ENCODE results near the gene PTPRK. TPM values are rescaled to one million over a fixed set of nuclear protein-coding genes. Genes with fewer than 3 reads are reported as not detected.

Gene PTPRK
- total RNA-seq, 4 donors from 2014 or later = 20.0 to 64.2 (median 36.6) TPM

DNA sequence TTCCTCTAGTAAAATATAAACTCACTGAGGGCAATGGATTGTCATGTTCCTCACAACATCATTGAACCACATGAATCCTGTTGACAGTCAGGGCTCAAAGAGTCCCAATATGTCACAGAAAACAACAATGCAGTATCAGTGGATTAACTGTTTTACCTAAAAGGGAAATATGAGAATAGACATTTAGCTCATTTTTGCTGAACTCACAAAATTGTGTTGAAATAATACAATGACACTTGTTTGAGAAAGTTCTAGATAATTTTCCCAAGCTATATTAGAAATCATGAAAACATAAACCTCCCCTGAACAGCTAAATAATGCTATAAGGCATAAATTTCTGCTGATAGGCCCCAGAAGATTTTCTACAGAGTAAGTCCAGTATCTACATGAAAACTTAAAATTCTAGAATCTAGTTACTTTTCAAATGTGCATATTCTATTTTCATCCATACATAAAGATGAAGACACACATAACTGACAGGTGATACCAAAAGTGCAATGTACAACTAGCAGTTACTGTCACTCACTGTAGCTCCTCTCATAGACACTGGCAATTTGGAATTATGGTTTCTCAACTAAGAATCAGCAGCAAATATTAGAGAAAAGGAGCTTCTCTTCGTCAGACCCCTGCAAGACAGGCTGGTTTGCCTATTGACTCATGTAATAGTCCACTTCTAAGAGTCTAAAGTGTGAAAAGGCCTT is 269.9 kb downstream of the PTPRK start:
- no peaks in the 10 kb centered on the region for H3K9me3 ChIP-seq
- H3K4me1 ChIP-seq = no peaks in the 10 kb centered on the region
- H3K36me3 ChIP-seq = no peaks in the 10 kb centered on the region
- TF ChIP-seq POLR2A (IDR thresholded peaks at IDR 0.05) = no peak
- TF ChIP-seq, protein P1, sequence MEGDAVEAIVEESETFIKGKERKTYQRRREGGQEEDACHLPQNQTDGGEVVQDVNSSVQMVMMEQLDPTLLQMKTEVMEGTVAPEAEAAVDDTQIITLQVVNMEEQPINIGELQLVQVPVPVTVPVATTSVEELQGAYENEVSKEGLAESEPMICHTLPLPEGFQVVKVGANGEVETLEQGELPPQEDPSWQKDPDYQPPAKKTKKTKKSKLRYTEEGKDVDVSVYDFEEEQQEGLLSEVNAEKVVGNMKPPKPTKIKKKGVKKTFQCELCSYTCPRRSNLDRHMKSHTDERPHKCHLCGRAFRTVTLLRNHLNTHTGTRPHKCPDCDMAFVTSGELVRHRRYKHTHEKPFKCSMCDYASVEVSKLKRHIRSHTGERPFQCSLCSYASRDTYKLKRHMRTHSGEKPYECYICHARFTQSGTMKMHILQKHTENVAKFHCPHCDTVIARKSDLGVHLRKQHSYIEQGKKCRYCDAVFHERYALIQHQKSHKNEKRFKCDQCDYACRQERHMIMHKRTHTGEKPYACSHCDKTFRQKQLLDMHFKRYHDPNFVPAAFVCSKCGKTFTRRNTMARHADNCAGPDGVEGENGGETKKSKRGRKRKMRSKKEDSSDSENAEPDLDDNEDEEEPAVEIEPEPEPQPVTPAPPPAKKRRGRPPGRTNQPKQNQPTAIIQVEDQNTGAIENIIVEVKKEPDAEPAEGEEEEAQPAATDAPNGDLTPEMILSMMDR (IDR thresholded peaks at IDR 0.05) = no peak
- H3K27ac ChIP-seq = no peak overlapping the region
- intact Hi-C loops (cut with DNase I; ENCODE audit: low total_unique reads) = no loop called here
- no peak overlapping the region for H3K4me3 ChIP-seq
- H3K27me3 ChIP-seq = no peaks in the 10 kb centered on the region
- DNase-seq = no peak

DNA sequence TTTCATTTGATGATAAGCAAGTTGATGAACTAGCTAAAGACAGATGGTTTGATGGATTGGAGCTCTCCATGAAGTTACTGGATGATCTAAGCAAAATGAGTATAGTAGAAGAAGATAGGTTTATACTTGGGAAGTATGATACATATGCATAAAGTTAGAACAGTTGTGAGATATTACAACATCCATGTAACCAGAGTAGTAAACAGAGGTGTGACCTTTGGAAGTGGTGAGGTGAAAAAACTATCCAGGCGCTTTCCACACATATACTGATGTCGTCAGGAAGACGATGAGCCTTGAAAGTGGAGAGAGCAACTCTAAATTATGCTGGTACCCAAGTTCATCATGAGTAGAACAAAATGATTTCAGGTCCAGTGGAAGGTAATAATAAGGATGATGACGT is 271.0 kb downstream of the PTPRK start:
- TF ChIP-seq POLR2A (IDR thresholded peaks at IDR 0.05) = no peak
- TF ChIP-seq, protein P1 (IDR thresholded peaks at IDR 0.05) = no peak
- Histone ChIP-seq H3K27me3 (no peaks in the 10 kb centered on the region), H3K4me1 (no peaks in the 10 kb centered on the region), H3K27ac (no peak overlapping the region), H3K9me3 (no peaks in the 10 kb centered on the region), H3K36me3 (no peaks in the 10 kb centered on the region), H3K4me3 (no peak overlapping the region)
- intact Hi-C loops (cut with DNase I; ENCODE audit: low total_unique reads) = no loop called here
- no peak for DNase-seq

DNA sequence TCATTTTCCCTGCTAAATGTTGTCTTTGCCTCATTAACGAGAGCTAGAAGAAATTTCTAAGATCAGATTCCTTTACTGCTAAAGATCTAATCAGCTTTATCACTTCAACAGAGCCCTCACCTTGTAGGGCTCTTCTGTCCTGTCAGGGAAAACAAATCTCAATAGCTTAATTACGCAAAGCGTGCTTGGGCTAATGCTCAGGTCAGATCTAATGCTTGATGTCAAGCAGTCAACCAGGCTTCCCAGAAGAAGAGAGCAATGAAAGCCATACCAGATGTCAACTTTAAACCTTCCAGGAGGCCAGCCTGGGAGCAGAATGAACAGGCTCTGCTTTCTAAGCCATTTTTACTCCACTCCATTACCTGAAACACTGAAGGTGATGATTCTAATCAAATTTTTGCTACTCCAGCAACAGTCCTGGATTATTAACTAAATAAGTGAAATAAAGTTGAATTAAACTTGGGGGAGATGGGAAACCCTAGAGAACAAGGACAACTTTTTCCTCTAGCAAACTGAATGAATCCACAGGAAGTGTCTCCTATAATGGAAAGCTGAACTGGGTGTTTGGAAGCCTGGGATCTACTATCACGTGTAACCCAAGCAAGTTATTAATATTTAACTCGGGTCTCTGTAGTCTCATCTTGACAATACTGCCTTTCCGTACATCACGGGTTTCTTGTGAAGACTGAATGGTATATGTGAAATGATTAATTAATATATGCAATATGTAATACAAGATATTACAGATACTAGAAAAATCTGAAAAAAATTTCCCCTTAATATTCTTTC is 273.7 kb downstream of the PTPRK start:
- TF ChIP-seq, protein P1 (IDR thresholded peaks at IDR 0.05) = no peak
- no peak for TF ChIP-seq POLR2A (IDR thresholded peaks at IDR 0.05)
- Histone ChIP-seq H3K36me3 (no peaks in the 10 kb centered on the region), H3K27me3 (no peaks in the 10 kb centered on the region), H3K27ac (no peak overlapping the region), H3K4me1 (no peaks in the 10 kb centered on the region), H3K9me3 (no peaks in the 10 kb centered on the region), H3K4me3 (no peak overlapping the region)
- intact Hi-C loops (cut with DNase I; ENCODE audit: low total_unique reads) = no loop called here
- no peak for DNase-seq

DNA sequence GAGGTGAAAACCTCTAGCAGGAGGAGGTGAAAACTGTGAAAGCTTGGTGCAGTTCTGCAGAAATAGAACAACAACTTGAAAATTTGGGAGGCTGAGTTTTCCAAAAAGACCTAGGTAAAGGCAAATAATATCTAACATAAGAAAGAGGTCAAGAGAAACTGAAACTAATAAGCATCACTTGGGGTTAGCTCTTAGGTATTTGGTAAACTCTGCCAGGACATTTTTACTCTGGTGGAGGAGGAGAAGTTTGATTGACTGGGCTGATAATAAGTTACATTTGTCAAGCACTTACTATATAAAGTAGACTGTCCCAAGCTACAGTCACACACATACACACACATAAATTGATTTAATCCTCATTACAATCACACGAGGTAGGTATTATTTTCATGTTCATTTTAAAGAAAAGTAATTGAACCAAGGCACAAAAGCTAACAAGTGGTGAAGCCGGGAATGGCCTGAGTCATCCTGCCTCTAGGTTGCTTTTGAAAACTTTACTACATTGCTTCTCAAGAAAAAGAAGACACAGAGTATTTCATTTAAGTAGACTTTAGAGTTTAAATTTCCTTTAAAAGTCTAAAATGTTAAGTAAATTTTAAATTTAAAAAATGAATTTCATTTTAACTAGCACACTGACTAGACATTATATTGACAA is 275.5 kb downstream of the PTPRK start:
- H3K4me3 ChIP-seq = no peak overlapping the region
- TF ChIP-seq POLR2A (IDR thresholded peaks at IDR 0.05) = no peak
- TF ChIP-seq, protein P1 (IDR thresholded peaks at IDR 0.05) = no peak
- no peak for DNase-seq
- no peaks in the 10 kb centered on the region for H3K4me1 ChIP-seq
- intact Hi-C loops (cut with DNase I; ENCODE audit: low total_unique reads) = no loop called here
- no peaks in the 10 kb centered on the region for H3K9me3 ChIP-seq
- H3K27me3 ChIP-seq = no peaks in the 10 kb centered on the region
- no peaks in the 10 kb centered on the region for H3K36me3 ChIP-seq
- H3K27ac ChIP-seq = no peak overlapping the region
